ENCODE results near the gene F2R. TPM values are rescaled to one million over a fixed set of nuclear protein-coding genes. Genes with fewer than 3 reads are reported as not detected.
"Not testable (repeated sequence)": the region's sequence is repeated elsewhere in the genome, so short reads cannot be mapped to it uniquely, and the experiment has no call there.

The F2R gene
- total RNA-seq, 1 experiment from 2014 or later, result 3.6 TPM

GRCh38 chr5:76737846-76738245 lies 21.9 kb downstream of the F2R start:
- H4K20me1 ChIP-seq (ENCODE audit: insufficient read depth), result no peaks in the 10 kb centered on the region
- H2AFZ ChIP-seq, result no peak overlapping the region
- no peaks in the 10 kb centered on the region for H3K9me3 ChIP-seq (ENCODE audit: insufficient read depth, low read depth)
- intact Hi-C loops (cut with micrococcal nuclease; ENCODE audit: unreplicated experiment), result no loop called here
- BruUV-seq (replicated peaks), result no TSS peak
- no peak for DNase-seq
- no peaks in the 10 kb centered on the region for H3K36me3 ChIP-seq (ENCODE audit: low read depth)
- peaks cover 7% of the 10 kb centered on the region; the same call in 1 of the 2 replicates for H3F3A ChIP-seq (ENCODE audit: insufficient read depth, low read depth)
- no peak overlapping the region for H3K27ac ChIP-seq
- ChIA-PET CTCF (no interaction called here), POLR2A (ENCODE audit: unreplicated experiment) (interaction anchor here (0.5 kb wide), 1 partner anchor 121 kb away, joined by 4 read pairs; no protein-coding TSS in a partner anchor)
- H3K79me2 ChIP-seq (ENCODE audit: low read depth), result no peaks in the 10 kb centered on the region
- H3K4me1 ChIP-seq (replicated peaks; ENCODE audit: insufficient read depth), result peaks cover 14% of the 10 kb centered on the region; the same call in 1 of the 2 replicates
- H3K27me3 ChIP-seq (ENCODE audit: insufficient read depth, low read depth), result no peaks in the 10 kb centered on the region
- no peak overlapping the region for H3K4me3 ChIP-seq
- TF ChIP-seq CTCF (conservative IDR thresholded peaks at IDR 0.05), result no peak
- TF ChIP-seq EZH2 (IDR thresholded peaks at IDR 0.05; ENCODE audit: low read depth), result no peak
- no peak overlapping the region for H3K4me2 ChIP-seq
- H3K9me2 ChIP-seq (ENCODE audit: insufficient read depth), result no peaks in the 10 kb centered on the region

- BruUV-seq (replicated peaks); H3F3A ChIP-seq (ENCODE audit: insufficient read depth, low read depth); H4K20me1 ChIP-seq (ENCODE audit: insufficient read depth); H3K27ac ChIP-seq; H3K79me2 ChIP-seq (ENCODE audit: low read depth); H3K4me2 ChIP-seq; H2AFZ ChIP-seq; H3K4me3 ChIP-seq; H3K9me2 ChIP-seq (ENCODE audit: insufficient read depth); DNase-seq; intact Hi-C loops (cut with micrococcal nuclease; ENCODE audit: unreplicated experiment); CTCF ChIA-PET; POLR2A ChIA-PET (ENCODE audit: unreplicated experiment); H3K9me3 ChIP-seq (ENCODE audit: insufficient read depth, low read depth); H3K36me3 ChIP-seq (ENCODE audit: low read depth); H3K27me3 ChIP-seq (ENCODE audit: insufficient read depth, low read depth): not testable (repeated sequence)
- peaks cover 14% of the 10 kb centered on the region; the same call in 1 of the 2 replicates for H3K4me1 ChIP-seq (replicated peaks; ENCODE audit: insufficient read depth)
These were observed 25.6 kb downstream of the F2R start for GRCh38 chr5:76741506-76741905.

DNA sequence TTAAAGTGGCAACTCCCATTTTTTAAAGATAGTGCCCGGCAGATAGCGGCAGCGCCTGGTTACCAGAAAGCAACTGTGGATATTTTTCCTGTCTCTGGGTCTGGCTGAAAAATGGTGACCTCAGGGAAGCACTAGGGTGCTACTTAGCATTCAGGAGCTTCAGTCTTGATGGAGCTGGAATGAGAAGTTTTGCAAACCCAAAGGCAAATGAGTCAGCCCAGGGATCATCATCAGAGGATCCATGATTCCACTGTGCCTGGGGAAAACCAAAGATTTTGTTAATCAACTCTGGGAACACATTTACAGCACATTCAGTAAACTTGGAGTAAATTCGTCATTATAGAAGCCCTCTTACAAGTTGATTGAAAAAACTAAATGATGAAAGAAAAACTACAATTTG lies 26.7 kb downstream of the F2R start:
- H3K4me2 ChIP-seq, result no peak overlapping the region
- no peak for DNase-seq
- no peak overlapping the region for H2AFZ ChIP-seq
- H4K20me1 ChIP-seq (ENCODE audit: insufficient read depth), result no peaks in the 10 kb centered on the region
- BruUV-seq (replicated peaks), result no TSS peak
- H3K9me2 ChIP-seq (ENCODE audit: insufficient read depth), result no peaks in the 10 kb centered on the region
- no peaks in the 10 kb centered on the region for H3K79me2 ChIP-seq (ENCODE audit: low read depth)
- ChIA-PET POLR2A (ENCODE audit: unreplicated experiment) (no interaction called here), CTCF (no interaction called here)
- H3K4me3 ChIP-seq, result no peak overlapping the region
- intact Hi-C loops (cut with micrococcal nuclease; ENCODE audit: unreplicated experiment), result no loop called here
- peaks cover 7% of the 10 kb centered on the region; the same call in 1 of the 2 replicates for H3F3A ChIP-seq (ENCODE audit: insufficient read depth, low read depth)
- no peaks in the 10 kb centered on the region for H3K9me3 ChIP-seq (ENCODE audit: insufficient read depth, low read depth)
- peaks cover 14% of the 10 kb centered on the region; the same call in 1 of the 2 replicates for H3K4me1 ChIP-seq (replicated peaks; ENCODE audit: insufficient read depth)
- no peak overlapping the region for H3K27ac ChIP-seq
- H3K36me3 ChIP-seq (ENCODE audit: low read depth), result no peaks in the 10 kb centered on the region
- no peak for TF ChIP-seq EZH2 (IDR thresholded peaks at IDR 0.05; ENCODE audit: low read depth)
- no peak for TF ChIP-seq CTCF (conservative IDR thresholded peaks at IDR 0.05)
- no peaks in the 10 kb centered on the region for H3K27me3 ChIP-seq (ENCODE audit: insufficient read depth, low read depth)

DNA sequence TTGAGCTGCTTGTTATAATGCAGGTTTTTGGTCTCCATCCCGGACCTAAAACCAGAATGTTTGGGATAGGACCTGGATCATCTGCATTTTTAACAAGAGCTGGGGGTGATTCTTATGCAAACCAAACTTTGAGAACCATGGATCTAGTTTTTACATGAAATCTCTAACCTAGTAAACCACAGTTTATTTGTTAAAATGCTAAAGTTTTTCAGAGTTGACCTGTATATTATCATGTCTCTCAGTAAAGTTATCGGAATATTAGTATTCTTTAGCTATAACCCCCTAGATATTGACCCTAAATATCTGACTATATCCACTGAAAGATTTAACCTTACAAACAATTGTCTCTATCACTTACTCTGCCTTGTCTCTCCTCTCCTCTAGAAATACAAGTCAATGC lies 28.7 kb downstream of the F2R start:
- ChIA-PET POLR2A (ENCODE audit: unreplicated experiment) (no interaction called here), CTCF (no interaction called here)
- no TSS peak for BruUV-seq (replicated peaks)
- Histone ChIP-seq H3K9me2 (ENCODE audit: insufficient read depth) (no peaks in the 10 kb centered on the region), H3K27ac (no peak overlapping the region), H3K36me3 (ENCODE audit: low read depth) (no peaks in the 10 kb centered on the region), H3K9me3 (ENCODE audit: insufficient read depth, low read depth) (no peaks in the 10 kb centered on the region), H3F3A (ENCODE audit: insufficient read depth, low read depth) (no peaks in the 10 kb centered on the region), H3K4me2 (no peak overlapping the region), H3K4me1 (replicated peaks; ENCODE audit: insufficient read depth) (peaks cover 2% of the 10 kb centered on the region; the same call in 1 of the 2 replicates), H3K27me3 (ENCODE audit: insufficient read depth, low read depth) (no peaks in the 10 kb centered on the region), H4K20me1 (ENCODE audit: insufficient read depth) (no peaks in the 10 kb centered on the region), H3K4me3 (no peak overlapping the region), H3K79me2 (ENCODE audit: low read depth) (no peaks in the 10 kb centered on the region), H2AFZ (no peak overlapping the region; the same call in 1 of the 2 replicates)
- no peak for DNase-seq
- intact Hi-C loops (cut with micrococcal nuclease; ENCODE audit: unreplicated experiment), result no loop called here
- no peak for TF ChIP-seq EZH2 (IDR thresholded peaks at IDR 0.05; ENCODE audit: low read depth)
- TF ChIP-seq CTCF (conservative IDR thresholded peaks at IDR 0.05), result no peak

Data from PC-9 (cell line).